BLaER1 treated with 17β-estradiol and CSF1 and Interleukin-3, amounts not matched to agents 10 nM and 100 nM (cell line): ENCODE results near the gene BANF1.

Experiments
- H3K27ac ChIP-seq, 11 experiments: shearing (Covaris generic); formaldehyde crosslinking; 2 replicates each; pipeline ENCODE4 v1.8.1; 2022
- H3K27me3 ChIP-seq, 11 experiments: shearing (Covaris generic); formaldehyde crosslinking; 2 replicates each; pipeline ENCODE4 v1.8.1; 2022
- H3K36me3 ChIP-seq, 11 experiments: shearing (Covaris generic); formaldehyde crosslinking; 2 replicates each; pipeline ENCODE4 v1.8.1; 2022
- H3K4me1 ChIP-seq, 10 experiments: shearing (Covaris generic); formaldehyde crosslinking; 2 replicates each; pipeline ENCODE4 v1.8.1; 2022
- H3K4me2 ChIP-seq, 11 experiments: shearing (Covaris generic); formaldehyde crosslinking; 2 replicates each; pipeline ENCODE4 v1.8.1; 2022
- H3K4me3 ChIP-seq, 10 experiments: shearing (Covaris generic); formaldehyde crosslinking; 2 replicates each; pipeline ENCODE4 v1.8.1; 2022
- H3K9ac ChIP-seq, 11 experiments: shearing (Covaris generic); formaldehyde crosslinking; 2 replicates each; pipeline ENCODE4 v1.8.1; 2022
- H3K9me3 ChIP-seq, 11 experiments: shearing (Covaris generic); formaldehyde crosslinking; replicated peaks in 1 of 11; 2 replicates each; pipeline ENCODE4 v1.8.1; 2022
- H4K20me1 ChIP-seq, 11 experiments: shearing (Covaris generic); formaldehyde crosslinking; 2 replicates each; pipeline ENCODE4 v1.8.1; 2022
- Cebpa-rat ChIP-seq, 11 experiments: shearing (Covaris generic); IDR thresholded peaks; 2 replicates each; pipeline ENCODE4 v1.8.1; 2022

BANF1 gene

DNA sequence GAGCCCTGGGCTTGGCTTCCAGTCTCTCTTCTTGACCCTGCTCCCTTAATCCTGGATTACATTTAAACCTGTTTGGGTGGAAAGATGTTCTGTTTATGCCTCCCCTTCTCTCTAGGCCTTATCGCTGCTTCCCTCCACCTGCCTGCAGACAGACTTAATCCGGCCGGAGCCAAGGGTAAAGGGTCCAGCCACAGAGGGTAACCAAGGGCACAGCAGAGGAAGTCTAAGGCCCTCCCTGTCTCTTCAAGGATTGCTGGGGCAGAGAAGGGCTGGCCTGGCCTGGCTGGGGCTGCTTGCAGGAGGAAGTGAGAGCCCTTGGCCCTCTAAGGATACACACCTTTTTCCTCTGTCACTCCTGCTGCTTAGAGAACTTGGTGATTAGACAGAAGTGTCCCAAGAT is 44.6 kb downstream of the BANF1 start:
- Histone ChIP-seq H3K9ac (peak overlapping the region in 2 of 11 experiments; percentile 11 to 29; a peak in 1 of 22 replicates), H3K36me3 (no peaks in the 10 kb centered on the region), H3K9me3 (no peaks in the 10 kb centered on the region; a peak in 1 of 22 replicates), H4K20me1 (no peaks in the 10 kb centered on the region), H3K27ac (no peak overlapping the region), H3K27me3 (no peaks in the 10 kb centered on the region; a peak in 2 of 22 replicates), H3K4me1 (peaks cover 16 to 41% (median 35%) of the 10 kb centered on the region in 10 experiments), H3K4me2 (peak overlapping the region in 1 of 11 experiments; percentile 15; a peak in 1 of 22 replicates), H3K4me3 (no peak overlapping the region)
- TF ChIP-seq Cebpa-rat (IDR thresholded peaks at IDR 0.05): no peak

- no peak for TF ChIP-seq Cebpa-rat (IDR thresholded peaks at IDR 0.05)
- Histone ChIP-seq H3K4me3 (no peak overlapping the region), H3K36me3 (no peaks in the 10 kb centered on the region), H3K9me3 (no peaks in the 10 kb centered on the region; a peak in 1 of 22 replicates), H3K4me1 (peaks cover 16 to 41% (median 35%) of the 10 kb centered on the region in 10 experiments), H4K20me1 (peaks cover 0 to 4% (median 0%) of the 10 kb centered on the region in 11 experiments; a peak in 2 of 22 replicates), H3K27ac (no peak overlapping the region), H3K27me3 (no peaks in the 10 kb centered on the region; a peak in 2 of 22 replicates), H3K4me2 (peak overlapping the region in 3 of 11 experiments; percentile 12 to 60 (median 56); a peak in 2 of 22 replicates), H3K9ac (peak overlapping the region in 1 of 11 experiments; percentile 29; a peak in 1 of 22 replicates)
These were observed 45.5 kb downstream of the BANF1 start for GRCh38 chr11:66047541-66048365.

- H3K36me3 ChIP-seq: peaks cover 6 to 9% (median 7%) of the 10 kb centered on the region in 11 experiments; a peak in 19 of 22 replicates
- peaks cover 25 to 50% (median 44%) of the 10 kb centered on the region in 10 experiments for H3K4me1 ChIP-seq
- H3K9ac ChIP-seq: peak within 1 kb of the TSS in 3 of 11 experiments; percentile 29 to 46 (median 35); a peak in 5 of 22 replicates
- peaks cover 0 to 14% (median 0%) of the 10 kb centered on the region in 11 experiments; a peak in 7 of 22 replicates for H4K20me1 ChIP-seq
- TF ChIP-seq Cebpa-rat (IDR thresholded peaks at IDR 0.05): no peak
- no peaks in the 10 kb centered on the region for H3K9me3 ChIP-seq
- no peak within 1 kb of the TSS for H3K27ac ChIP-seq
- no peaks in the 10 kb centered on the region; a peak in 2 of 22 replicates for H3K27me3 ChIP-seq
- H3K4me3 ChIP-seq: no peak within 1 kb of the TSS; a peak in 1 of 20 replicates
- peak within 1 kb of the TSS in 10 of 11 experiments; percentile 38 to 99 (median 88); a peak in 17 of 22 replicates for H3K4me2 ChIP-seq
These were observed 46.4 kb downstream of the BANF1 start, which contains the start of gene GAL3ST3 for GRCh38 chr11:66048547-66049323. TSS of gene GAL3ST3 (minus strand) at chr11:66049161. CDS start at chr11:66045415, 3,746 bp downstream.

DNA sequence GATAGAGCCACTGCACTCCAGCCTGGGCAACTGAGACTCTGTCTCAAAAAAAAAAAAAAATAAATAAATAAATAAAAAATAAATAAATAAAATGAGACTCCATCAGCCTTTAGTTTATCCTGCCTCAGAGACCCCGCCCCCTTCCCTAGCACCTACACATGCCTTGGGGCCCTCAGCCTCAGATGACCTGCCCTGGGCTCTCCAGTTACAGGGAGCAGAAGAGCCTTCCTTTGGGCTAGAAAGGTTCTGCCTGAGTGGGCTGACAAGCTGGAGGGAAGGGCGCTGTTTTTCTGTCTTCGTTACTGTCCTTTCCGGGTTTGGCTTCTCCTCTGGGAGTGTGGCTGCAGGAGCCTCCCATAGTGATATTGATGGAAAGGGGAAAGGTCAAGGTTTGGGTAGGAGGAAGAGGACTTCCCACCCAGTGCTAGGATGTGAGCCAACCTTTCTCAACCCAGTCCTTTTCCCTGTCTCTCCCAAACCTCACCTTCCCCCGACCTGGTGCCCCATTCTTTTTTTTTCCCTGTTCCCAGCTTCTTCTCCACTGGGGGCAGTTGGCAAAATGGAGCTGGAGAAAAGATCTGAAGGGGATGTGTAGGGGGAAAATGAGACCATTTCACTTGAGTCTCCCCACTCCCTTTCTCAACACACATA is 48.4 kb downstream of the BANF1 start:
- H3K9me3 ChIP-seq: no peaks in the 10 kb centered on the region
- peaks cover 30 to 45% (median 38%) of the 10 kb centered on the region in 10 experiments for H3K4me1 ChIP-seq
- H3K4me3 ChIP-seq: peak overlapping the region; percentile 81 to 100 (median 90); a peak in 17 of 20 replicates
- peak overlapping the region; percentile 80 to 99 (median 90) for H3K4me2 ChIP-seq
- H3K27me3 ChIP-seq: no peaks in the 10 kb centered on the region; a peak in 2 of 22 replicates
- H3K27ac ChIP-seq: peak overlapping the region; percentile 68 to 90 (median 84); a peak in 19 of 22 replicates
- peak overlapping the region; percentile 85 to 95 (median 91); a peak in 21 of 22 replicates for H3K9ac ChIP-seq
- H3K36me3 ChIP-seq: peaks cover 24 to 29% (median 27%) of the 10 kb centered on the region in 11 experiments
- H4K20me1 ChIP-seq: peaks cover 0 to 33% (median 13%) of the 10 kb centered on the region in 11 experiments; a peak in 14 of 22 replicates
- no peak for TF ChIP-seq Cebpa-rat (IDR thresholded peaks at IDR 0.05)

- Histone ChIP-seq H3K27ac (peak overlapping the region; percentile 68 to 90 (median 84)), H3K9me3 (no peaks in the 10 kb centered on the region)
These were observed 49.1 kb downstream of the BANF1 start for GRCh38 chr11:66051371-66051765.

DNA sequence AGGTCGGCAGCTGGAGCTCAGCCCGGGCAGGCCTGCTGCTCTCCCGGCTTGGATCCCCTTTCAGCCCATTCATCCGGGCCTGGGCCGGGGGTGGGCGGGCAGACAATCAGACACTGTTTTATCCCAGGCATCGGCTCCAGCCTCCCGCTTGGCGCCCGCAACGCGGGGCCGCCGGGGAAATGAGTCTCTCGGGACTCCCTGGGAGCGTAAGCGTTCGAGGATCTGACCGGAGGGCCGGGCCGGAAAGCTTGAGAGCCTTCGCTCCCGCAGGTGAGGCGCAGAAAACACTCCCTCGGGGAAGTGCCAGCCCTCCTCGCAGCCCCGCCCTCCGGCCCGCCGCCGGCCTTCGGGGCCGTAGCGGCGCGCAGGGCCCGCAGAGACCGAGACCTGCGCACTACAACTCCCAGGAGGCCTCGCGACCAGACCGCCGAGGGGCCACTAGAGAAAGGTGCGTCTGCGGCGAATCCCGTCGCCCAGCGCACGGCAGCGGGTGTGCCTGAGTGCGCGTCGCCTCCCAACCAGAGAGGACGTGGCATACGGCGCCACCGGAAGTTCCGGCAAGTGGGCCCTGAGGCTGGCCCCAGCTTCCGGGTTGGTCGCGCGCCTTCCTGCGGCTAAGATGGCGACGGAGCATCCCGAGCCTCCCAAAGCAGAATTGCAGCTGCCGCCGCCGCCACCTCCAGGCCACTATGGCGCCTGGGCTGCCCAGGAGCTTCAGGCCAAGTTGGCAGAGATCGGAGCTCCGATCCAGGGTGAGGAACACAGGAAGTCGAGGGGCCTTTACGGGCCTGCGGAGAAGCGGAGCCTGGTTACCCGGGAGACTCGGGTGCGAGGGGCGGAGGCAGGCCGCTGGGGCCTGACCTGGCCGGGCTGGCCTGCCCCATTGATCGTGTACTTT is 49.7 kb downstream of the BANF1 start, which contains the start of gene SF3B2:
Gene SF3B2 (plus strand): TSS at position 599 of the 898 bp plus-strand sequence. CDS start 21 bp downstream, at position 620.
- Histone ChIP-seq H3K9me3 (no peaks in the 10 kb centered on the region), H3K9ac (peak within 1 kb of the TSS; percentile 85 to 95 (median 91)), H3K27ac (peak within 1 kb of the TSS; percentile 82 to 90 (median 84)), H3K4me1 (peaks cover 28 to 45% (median 38%) of the 10 kb centered on the region in 10 experiments), H3K27me3 (no peaks in the 10 kb centered on the region; a peak in 2 of 22 replicates), H4K20me1 (peaks cover 0 to 44% (median 22%) of the 10 kb centered on the region in 11 experiments; a peak in 17 of 22 replicates), H3K36me3 (peaks cover 37 to 42% (median 40%) of the 10 kb centered on the region in 11 experiments), H3K4me3 (peak within 1 kb of the TSS; percentile 81 to 100 (median 90)), H3K4me2 (peak within 1 kb of the TSS; percentile 89 to 99 (median 95))
- TF ChIP-seq Cebpa-rat (IDR thresholded peaks at IDR 0.05): no peak

More at GRCh38 chr11:66051371-66051765, 49.1 kb downstream of the BANF1 start:
- Histone ChIP-seq H3K4me1 (peaks cover 30 to 45% (median 38%) of the 10 kb centered on the region in 10 experiments), H3K27me3 (no peaks in the 10 kb centered on the region; a peak in 2 of 22 replicates), H3K9ac (peak overlapping the region; percentile 85 to 95 (median 91)), H3K36me3 (peaks cover 31 to 36% (median 34%) of the 10 kb centered on the region in 11 experiments), H3K4me2 (peak overlapping the region; percentile 80 to 99 (median 90)), H3K4me3 (peak overlapping the region; percentile 81 to 100 (median 90)), H4K20me1 (peaks cover 0 to 38% (median 18%) of the 10 kb centered on the region in 11 experiments; a peak in 16 of 22 replicates)
- TF ChIP-seq Cebpa-rat (IDR thresholded peaks at IDR 0.05): no peak

DNA sequence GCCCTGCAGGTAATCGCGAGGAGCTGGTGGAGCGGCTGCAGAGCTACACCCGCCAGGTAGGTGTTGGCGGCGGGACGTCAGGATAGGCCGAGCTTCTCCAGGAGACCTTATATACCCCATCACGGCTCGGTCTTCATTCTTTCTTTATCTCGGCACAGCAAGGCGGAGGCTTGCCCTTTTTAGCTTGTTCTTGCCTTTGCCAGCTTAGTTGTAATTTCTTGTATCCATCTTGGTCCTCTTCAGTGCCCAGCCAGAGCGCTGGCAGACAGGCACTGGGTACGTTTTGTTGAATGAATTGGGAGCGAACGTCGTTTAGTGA is 50.3 kb downstream of the BANF1 start:
- no peaks in the 10 kb centered on the region; a peak in 2 of 22 replicates for H3K27me3 ChIP-seq
- no peaks in the 10 kb centered on the region for H3K9me3 ChIP-seq
- peaks cover 24 to 42% (median 38%) of the 10 kb centered on the region in 10 experiments for H3K4me1 ChIP-seq
- no peak for TF ChIP-seq Cebpa-rat (IDR thresholded peaks at IDR 0.05)
- peaks cover 43 to 48% (median 46%) of the 10 kb centered on the region in 11 experiments for H3K36me3 ChIP-seq
- H3K27ac ChIP-seq: peak overlapping the region; percentile 82 to 90 (median 84)
- peak overlapping the region; percentile 81 to 100 (median 90) for H3K4me3 ChIP-seq
- peaks cover 0 to 45% (median 22%) of the 10 kb centered on the region in 11 experiments; a peak in 17 of 22 replicates for H4K20me1 ChIP-seq
- H3K9ac ChIP-seq: peak overlapping the region; percentile 85 to 95 (median 91)
- peak overlapping the region; percentile 87 to 99 (median 95) for H3K4me2 ChIP-seq
